ENCODE results near the gene DECR2.
A peak's percentile ranks its signal among the peaks of the same experiment; 100 is the strongest.
"Not testable (repeated sequence)": the region's sequence is repeated elsewhere in the genome, so short reads cannot be mapped to it uniquely, and the experiment has no call there.

DECR2 gene

DNA sequence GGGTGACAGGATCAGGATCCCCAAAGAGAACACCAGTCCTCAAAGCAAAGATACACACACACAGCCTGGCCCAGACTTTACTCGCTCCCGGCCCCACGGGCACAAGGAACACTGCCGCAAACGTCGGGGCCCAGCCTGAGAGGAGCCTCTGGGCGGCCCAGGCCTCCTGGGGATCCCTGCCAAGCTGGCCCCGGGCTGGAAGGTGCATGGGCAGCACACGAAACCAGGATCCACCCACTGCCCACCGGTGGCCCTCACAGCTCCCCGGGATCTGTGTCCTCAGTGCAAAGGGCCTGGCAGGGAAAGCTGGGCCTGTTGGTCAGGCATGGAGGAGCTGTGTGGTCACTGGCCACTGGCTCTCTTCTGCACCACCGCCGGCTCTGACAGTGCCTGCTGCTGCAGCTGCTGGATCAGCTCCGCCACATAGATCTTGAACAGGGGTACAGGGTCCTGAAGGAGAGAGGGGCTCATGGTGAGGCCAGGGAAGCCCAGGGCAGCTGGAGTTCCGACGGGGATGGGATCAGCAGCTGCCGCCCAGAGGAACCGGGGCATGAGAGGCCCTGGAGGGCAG lies 34.3 kb upstream of the DECR2 start:
- no peak for DNase-seq

DNA sequence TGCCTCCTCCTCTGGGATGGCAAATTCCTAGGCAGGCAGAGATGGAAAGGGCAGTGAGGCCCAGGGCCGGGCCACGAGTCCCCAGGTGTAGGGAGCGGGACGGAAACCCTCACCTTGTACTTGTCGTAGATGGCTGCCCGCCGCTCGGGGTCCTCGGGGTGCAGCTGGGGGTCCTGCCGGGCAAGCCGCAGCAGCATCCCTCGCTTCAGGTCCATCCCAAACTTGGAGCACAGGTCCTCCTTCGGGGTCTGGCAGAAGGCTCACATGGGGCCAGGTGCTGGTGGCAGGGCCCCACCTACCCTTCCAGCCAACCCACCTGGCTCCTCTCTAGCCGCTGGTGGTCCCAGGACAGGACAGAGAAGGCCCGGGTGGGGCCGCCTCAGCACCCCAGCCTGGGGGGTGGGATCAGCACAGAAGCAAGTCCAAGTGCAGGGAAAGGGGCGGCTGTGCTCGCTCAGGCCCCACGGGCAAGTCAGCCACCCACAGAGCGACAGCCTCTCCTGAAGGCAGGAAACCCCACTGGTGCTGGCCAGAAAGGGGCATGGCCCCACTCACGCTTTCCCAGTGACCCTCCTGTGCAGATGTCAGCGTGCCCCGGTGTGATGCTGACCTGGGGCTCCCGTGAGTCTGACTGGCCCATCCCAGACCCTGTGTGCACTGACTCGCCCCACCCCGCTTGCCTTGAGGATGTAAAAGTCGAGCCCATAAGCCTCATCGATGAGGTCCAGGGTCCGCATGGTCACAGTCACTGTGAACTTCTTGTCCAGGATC lies 33.1 kb upstream of the DECR2 start:
- no peak for DNase-seq

DNA sequence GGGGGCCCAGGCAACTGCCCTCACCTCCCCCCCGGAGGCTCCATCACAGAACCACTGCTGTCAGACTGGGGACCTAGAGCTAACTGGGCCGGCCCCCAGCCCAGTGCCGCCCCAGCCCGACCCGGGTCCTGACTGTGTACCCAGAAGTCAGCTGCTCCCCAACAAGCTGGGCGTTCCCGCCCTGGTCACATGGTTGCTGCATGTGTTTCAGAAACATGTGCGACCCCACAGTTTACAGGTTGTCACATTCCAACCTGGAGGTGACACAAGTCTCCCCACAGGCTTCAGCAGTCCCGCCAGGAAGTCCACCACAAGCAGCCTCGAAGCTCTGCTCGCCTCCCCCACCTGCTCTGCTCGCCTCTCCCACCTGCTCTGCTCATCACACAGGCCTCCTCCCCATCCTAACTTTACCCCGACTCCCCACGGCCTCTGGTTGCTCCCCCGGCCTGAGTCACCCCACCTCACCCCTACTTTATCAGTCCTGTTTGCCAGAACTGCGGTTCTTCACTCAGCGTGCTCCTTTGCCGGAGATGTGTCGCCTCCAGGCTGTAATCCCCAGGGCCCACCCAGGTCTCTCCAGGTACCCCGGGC lies 32.3 kb upstream of the DECR2 start:
- no peak for DNase-seq

DNA sequence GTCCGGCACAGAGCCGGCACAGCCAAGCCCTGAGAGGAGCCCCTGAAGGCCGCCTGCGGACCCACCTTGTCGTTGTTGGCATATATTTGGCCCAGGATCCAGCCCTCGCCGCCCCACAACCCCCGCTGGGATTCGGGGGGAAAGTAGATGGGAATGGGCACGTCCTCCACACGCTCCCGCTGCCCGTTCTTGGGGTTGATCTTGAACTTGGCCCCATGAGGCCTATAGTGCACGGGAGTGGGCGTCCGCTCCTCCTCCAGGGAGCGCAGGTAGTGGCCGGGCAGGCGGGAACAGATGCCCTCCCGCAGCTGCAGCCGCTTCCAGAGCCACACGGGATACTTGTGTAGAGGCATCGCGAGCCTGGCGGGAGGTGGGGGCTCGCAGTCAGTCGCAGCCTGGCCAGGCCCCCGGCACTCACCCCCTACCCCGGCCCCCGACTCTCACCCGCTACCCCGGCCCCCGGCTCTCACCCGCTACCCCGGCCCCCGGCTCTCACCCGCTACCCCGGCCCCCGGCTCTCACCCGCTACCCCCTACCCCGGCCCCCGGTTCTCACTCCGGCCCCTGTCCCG lies 31.7 kb upstream of the DECR2 start:
- no peak for DNase-seq

DNA sequence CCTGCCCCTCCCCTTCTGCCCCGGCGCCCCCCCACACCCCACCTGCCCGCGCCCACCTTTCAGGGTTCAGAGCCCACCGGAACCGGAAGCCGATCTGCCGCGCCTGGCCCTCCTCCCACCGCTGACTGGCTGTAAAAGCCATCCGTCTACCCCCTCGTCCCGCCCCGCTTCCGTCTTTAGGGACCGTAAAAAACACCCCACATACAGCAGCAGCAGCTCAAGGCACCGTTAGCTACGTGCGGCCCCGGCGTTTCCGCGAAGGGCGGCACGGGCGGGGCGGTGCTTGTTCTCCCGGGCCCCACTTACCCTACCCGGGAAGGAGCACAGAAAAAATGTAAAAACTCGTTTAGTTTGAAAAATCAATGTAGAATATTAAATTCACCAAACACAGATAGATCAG lies 31.2 kb upstream of the DECR2 start, which contains the start of gene MRPL28:
TSS of gene MRPL28 (minus strand) at position 96 of the 400 bp plus-strand sequence. CDS start 320 bp downstream, outside the sequence.
- peak; percentile 89 for DNase-seq

DNA sequence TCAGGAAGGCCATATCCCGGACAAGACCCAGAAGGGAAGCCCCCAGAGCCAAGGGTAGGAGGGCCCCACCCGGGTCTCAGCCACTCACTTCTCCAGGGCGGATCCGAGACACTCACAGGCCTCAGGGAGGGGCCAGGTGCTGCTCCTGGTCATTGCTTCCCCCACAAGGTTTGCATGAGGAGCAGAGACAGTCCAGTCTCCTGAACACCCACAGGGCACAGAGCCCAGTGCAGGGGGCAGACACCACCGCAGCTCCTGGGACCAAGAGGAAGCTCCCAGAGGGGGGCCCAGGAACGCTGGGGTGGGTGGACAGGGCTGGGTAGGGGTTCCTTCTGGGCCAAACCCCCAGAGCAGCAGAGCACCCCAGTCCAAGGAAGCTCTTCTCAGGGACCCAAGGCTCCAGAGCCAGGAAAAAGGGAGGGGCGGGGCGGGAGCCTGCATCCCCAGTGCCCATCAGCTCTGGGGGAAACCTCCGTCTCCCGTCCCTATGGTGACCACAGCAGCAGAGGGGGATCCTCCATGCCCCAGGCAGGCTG lies 30.6 kb upstream of the DECR2 start:
- DNase-seq: no peak

DNA sequence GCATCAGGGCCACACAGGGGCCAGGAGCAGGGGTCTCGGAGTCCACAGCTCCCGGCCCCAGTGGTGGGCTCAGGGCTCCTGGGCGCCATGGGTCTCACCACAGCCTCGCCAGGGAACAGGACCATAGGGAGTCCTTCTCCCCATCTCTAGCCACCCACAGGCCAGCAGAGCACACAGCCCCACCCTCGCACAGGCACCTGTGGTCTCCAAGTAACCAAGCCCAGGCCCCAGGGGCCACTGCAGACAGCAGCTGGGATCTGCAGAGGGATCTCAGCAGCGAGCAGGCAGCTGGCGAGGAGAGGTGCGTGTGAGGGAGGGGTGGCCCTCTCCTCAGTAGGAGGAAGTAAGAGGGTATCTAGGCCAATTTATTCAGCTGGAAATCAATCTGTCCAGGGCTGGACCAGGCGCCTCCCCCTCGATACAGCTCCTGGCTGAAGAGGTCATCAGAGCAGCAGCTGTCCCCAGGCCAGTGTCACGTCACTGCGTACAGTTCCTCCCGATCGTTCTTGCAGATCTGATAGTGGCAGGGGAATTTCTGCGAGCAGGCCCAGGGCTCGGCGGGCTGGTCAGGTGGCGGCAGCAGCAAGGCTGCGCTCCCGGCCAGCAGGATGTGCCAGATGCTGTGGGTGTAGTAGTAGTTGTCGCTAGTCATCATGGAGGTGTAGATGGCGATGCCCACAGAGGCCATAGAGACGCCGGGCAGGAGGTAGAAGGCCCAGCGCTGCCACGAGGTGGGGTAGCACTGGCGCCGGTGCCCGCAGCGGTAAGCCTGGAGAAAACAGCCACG lies 30.0 kb upstream of the DECR2 start:
- DNase-seq: no peak

DNA sequence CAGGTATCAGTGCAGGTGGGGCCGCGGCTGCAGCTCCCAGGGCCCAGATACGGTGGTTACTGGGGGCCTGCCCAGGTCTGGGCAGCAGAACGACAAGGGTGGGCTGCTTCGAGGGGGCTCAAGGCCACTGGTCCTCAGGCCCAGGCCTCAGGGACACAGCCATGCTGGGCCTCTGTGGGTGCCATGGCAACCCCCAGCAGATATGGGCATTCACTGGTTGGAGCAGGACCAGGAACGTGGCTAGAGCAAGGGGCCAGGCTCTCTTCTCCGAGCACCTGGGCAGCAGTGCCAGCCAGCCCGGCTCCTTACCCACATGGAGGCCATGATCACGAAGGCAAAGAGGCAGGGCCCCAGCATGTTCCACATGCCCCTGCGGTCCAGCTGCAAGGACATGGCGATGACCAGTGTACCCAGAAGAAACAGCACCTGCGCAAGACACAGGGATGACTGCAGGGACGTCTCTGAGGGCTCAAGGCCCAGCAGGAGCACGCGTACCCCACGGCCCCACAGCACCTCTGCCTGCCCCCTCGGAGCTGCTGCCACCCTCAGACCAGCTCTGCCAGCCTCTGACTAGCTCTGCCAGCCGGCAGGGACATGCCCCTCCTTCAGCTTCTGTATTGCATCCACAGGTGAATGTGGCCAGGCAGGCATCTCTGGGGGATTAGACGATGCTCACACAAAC lies 29.2 kb upstream of the DECR2 start:
- no peak for DNase-seq

DNA sequence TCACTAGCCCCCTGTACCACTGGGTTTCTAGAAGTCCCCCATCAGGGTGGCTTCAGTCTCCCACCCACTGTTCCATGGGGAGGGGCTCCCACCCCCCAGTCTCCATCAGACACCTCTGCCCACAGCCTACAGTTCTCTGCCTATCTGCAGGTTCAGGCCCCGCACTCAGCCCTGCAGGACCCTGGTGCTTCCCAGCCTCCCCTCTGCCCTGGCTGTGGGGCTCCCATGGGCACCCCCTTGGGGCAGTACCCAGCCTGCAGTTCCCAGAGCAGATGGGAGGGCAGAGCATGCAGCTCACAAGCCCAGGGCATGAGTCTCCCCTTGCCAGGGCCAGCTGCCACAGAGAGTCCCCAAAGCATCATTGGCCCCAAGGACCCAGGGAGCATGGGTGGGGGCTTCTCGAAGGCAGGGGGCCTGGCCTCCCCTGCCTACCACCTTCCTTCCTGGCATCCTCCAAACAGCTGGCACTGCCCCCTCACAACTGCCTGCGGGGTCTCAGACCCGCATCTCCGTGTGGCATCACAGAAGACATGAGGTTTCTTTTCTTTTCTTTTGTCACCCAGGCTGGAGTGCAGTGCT lies 28.6 kb upstream of the DECR2 start:
- no peak for DNase-seq

DNA sequence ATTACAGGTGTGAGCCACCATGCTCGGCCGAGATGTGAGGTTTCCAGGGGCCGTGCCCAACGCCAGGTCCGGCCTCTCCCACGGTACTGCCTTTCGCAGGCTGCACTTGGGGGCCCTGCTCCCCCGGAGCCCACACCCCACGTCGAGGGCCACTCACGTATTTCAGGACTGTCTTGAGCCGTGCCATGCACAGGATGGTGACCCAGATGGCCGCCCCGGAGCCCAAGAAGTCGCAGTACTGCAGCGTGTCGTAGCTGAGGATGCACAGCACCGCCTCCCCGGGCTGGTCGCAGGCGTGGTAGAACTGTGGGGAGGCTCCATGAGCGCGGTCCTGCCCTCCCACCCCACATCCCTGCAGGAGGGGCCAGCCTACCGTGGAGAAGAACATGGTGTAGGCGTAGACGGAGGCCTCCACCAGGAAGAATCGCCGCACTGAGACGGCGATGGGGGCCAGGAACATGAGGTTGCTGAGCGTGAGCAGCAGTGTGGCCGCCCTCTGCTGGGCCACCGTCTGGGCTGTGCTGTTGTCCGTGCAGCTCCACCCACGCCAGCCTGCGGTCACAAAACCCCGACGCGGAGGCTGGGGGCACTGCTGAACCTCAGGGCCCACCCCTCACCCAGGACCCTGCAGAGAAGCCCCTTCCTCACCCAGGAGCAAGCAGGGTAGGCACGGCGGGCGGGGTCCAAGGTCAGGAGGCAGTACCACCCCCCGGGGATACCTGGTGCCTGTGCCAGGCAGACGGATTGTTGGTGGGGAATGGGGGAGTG lies 27.7 kb upstream of the DECR2 start:
- DNase-seq: no peak

DNA sequence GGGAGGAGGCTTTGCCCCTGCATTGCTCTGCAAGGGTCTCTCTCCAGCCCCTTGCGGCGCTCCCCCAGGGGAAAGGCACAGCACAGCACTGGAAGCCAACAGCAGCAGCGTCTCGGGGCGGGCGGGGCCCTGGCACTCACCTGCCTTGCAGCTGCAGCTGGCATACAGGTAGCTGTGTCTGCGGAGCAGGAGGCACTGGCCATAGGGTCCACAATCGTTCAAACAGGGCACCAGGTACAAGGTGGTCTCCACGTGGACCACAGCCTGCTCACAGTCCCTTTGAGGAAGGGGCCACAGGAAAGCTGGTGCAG lies 27.1 kb upstream of the DECR2 start:
- DNase-seq: no peak

DNA sequence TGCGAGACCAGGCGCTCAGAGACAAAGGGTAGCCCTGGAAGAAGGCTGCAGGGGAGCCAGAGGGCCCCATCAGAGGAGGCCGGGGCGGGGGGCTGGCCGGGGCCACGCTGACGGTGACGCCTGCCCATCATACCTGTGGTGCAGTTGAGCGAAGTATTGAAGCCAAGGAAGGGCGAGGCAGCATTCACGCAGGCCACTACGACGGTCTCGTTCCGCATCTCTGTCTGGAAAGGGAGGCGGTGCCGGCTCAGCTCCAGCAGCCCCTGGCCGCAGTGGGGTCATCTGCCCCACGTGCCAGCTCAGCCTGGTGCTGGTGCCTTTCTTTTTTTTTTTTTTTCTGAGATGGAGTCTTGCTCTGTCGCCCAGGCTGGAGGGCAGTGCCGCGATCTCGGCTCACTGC lies 26.5 kb upstream of the DECR2 start:
- DNase-seq: no peak

DNA sequence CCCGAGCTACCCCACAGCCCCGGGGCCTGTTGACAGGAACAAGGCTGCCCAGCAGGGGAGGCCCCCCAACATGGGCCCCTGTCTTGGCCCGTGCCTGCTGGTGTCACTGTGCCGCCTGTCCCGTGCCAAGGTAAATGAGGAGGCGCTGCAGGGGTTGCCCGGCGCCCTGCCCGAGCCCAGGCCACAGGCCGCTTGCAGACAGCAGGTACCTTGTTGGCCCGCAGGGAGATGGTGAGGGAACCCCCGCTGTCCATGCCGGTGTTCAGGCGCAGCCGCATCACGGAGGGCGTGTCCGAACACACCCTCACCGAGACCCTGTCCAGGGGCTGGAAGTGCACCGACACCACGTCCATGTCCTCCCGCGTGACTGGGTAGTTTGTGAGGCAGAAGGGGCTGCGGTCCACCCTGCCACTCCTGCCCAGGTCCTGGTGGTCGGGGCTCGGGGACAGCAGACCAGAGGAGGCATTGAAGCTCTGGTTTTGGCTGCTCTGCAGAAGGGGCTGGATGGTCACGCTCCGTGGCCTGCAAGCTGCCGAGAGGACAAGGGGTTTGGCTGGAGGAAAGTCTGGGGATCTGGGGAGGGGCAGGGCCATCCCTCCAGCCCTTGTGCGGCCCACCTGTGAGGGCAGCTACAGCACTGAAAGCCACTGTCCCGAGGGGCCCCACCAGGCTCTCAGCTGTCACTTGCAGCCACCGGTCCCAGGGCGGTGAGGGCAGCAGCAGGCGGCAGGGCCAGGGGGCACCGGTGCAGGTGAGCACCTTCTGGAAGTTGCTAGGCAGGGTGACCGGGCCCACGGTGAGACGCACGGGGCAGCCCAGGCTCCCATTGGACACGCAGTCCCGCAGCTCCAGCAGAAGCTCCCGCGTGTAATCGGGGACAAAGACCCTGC lies 25.5 kb upstream of the DECR2 start:
- DNase-seq: no peak

DNA sequence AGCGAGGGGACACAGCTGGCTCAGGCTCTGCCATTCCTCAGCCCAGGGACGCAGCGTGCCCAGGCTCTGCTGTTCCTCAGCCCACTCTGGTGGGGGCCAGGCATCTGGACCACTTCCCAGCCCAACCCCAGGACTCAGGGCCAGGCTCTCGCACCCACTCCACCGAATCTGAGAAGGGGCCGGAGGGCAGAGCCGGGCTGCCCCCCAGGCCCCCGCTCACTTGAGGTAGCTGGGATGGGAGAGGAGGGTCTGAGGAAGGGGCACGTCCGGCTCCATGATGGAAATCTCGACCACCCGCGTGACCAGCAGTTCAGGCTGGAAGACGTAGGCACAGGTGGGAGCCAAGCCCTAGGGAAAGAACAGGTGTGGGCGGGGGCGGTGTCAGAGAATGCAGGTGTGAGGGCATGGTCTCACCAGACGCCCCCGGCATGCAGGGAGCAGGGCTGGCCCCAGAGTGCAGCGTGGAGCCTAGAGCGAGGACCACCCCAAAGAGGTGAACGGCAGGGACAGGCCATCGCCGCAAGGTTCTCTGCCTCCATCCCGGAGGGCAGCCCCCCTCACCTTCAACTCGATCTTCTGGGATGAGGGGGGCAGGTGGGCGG lies 24.8 kb upstream of the DECR2 start:
- DNase-seq: no peak

DNA sequence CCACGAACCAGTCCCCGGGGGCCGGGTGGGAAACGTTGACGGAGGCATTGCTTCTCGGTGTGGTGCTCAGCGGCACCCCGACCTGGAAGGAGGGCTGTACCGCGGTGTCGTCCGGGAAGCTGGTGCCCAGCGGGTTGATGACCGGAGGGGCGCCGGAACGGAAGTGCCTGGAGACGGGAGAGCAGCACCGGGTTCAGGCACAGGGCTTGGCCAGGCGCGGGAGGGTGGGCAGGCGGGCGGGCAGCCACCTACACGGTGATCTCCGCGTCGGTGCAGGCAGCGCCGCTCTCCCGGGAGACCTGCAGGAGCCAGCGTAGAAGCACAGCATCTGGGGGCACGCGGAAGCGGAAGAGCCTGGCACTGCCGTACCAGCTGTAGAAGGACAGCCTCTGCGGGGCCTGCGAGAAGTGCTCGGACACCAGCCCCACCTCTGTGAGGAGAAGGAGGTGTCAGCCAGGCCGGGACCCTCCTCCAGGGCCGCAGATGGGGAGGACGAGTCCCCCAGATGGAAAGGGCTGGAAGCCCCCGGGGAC lies 24.2 kb upstream of the DECR2 start:
- DNase-seq: no peak

DNA sequence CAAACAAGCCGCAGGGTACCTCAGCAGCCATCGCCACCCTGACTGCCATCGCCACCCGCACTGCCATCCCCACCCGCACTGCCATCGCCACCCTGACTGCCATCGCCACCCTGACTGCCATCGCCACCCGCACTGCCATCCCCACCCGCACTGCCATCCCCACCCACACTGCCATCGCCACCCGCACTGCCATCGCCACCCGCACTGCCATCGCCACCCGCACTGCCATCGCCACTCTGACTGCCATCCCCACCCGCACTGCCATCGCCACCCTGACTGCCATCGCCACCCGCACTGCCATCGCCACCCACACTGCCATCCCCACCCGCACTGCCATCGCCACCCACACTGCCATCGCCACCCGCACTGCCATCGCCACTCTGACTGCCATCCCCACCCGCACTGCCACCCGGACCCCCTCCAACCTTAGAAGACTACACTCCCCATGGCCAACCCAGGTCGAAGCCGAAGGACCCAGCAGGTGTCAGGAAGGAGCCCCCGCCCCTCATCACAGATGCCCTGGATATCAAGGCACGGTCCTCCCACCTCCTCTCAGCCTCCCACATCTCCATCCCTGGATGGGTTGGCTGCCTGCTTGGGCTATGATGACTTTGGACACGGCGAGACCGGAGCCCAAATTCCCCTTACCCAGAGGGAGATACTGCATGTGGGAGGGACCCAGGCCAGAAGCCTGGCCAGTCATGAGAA lies 23.4 kb upstream of the DECR2 start:
- DNase-seq: not testable (repeated sequence)

DNA sequence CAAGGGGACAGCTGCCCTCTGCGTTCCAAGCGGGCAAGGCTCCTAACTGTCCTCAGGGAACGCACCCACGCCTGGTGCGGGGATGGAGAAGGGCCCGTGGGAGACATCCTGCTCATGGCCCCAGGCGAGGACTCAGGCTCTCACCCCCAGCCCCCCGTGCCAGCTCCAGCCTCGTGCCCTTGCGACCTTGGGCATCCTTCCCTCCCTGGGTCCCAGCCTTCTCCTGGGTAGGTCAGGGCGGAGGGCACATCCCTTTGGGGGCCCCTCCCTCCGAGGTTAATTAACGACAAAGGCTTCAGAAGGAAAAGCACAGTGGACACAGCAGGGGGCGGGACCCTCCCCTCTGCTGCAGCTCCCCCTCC lies 22.9 kb upstream of the DECR2 start:
- no peak for DNase-seq

DNA sequence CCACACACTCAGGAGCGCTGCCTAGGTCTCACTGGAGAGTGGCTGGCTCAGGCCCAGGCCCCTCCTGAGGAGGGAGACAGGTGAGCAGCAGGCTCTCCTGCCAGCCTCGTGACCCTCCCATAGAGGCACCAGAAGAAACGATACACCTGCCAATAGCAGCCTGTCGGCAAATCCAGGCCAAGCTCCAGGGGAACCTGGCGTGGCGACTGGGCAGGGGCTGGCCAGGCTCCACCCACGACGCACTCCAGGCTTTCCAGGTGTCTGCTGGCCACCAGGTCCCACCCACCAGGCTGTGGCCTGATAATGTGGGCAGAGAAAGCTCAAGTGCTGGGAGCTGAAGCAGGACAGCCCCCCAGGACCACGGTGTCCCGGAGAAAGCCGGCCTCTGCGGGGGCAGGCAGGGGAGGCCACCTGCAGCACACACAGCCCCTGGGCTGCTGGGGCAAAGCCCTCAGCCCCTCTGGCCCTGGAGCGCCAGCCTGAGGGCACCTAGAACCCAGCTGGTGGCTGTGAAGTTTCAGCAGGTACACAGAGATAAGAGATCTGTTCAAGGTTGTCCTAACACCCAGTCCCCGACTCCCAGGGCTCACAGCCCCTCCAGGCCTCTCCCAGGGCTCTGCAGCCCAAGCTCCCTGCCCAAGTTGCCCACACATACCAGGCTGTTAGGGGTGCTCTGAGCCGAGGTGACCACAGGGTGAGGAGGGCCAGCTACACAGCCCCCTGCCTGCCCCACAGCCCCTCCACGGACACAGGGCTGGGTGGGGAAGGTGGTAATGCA lies 22.3 kb upstream of the DECR2 start:
- DNase-seq: peak; percentile 78

All from NCI-H1436 (cell line).